HG03432 (cell line): ENCODE measurements around the gene RAP1B.

Source experiments
- ATAC-seq: cut with Tn5 transposase; IDR thresholded peaks from one replicate; pipeline ENCODE4 v1.9.1; 2021; ENCODE audit warnings: mild to moderate bottlenecking, moderate library complexity; ENCODE audit not compliant: unreplicated experiment

RAP1B gene

GRCh38 chr12:68611094-68611805, 551 bp downstream of the RAP1B start:
- peak; percentile 36 for ATAC-seq

DNA sequence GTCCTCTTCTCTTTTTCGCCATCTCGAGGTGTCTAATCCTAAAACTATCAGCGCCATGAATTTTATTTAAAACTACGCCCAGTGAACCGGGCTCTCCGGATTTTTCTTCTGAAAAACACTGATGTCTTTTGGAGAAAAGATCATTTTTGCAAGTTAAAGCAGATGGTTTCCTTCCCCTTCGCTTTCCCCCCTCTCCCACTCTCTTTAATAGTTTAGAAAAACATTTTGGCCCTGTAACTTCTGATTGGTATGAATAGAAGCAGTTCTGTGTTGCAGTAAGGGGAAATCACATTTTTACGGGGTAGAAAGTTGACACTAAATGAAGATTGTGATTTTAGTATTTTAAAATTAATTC, 1.1 kb downstream of the RAP1B start:
- ATAC-seq: no peak

- no peak for ATAC-seq
Measured at GRCh38 chr12:68612202-68612601, 1.5 kb downstream of the RAP1B start.

DNA sequence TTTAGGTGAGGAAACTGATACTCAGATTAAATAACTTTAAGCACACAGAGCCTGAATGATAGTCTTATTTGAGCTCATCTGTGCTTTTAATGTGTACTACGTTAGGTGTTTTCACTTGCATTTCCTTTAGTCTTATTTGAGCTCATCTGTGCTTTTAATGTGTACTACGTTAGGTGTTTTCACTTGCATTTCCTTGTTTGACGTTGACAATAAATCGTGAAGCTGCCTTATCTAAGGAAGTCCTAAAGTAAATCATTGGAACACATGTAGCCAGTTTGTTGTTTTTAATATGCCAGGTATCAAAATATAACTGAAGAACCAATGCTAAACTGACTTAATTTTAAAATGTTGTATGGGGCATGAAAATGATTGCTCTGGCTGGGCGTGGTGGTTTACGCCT, 2.0 kb downstream of the RAP1B start:
- ATAC-seq: no peak

- no peak for ATAC-seq
Measured at GRCh38 chr12:68613209-68613904, 2.7 kb downstream of the RAP1B start.

- ATAC-seq: no peak
Measured at GRCh38 chr12:68614105-68614679, 3.5 kb downstream of the RAP1B start.

DNA sequence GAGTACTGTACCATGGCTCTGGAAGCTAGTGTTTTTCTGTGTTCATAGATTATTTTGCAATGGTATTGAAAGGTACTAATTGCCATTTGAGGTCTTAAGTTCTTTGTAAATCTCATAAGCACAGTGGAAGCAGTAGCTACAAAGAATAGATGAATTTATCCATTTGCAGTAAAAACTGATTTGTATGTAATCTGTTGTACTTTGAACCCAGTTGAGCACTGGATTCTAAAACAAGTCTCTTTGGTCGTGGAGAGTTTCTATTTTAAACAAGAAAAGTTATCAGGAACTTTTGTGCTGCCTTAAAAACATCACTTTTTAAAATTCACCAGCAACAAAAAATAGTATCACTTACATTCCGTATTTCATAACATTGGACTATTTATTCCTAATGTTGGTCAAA, 4.1 kb downstream of the RAP1B start:
- no peak for ATAC-seq

DNA sequence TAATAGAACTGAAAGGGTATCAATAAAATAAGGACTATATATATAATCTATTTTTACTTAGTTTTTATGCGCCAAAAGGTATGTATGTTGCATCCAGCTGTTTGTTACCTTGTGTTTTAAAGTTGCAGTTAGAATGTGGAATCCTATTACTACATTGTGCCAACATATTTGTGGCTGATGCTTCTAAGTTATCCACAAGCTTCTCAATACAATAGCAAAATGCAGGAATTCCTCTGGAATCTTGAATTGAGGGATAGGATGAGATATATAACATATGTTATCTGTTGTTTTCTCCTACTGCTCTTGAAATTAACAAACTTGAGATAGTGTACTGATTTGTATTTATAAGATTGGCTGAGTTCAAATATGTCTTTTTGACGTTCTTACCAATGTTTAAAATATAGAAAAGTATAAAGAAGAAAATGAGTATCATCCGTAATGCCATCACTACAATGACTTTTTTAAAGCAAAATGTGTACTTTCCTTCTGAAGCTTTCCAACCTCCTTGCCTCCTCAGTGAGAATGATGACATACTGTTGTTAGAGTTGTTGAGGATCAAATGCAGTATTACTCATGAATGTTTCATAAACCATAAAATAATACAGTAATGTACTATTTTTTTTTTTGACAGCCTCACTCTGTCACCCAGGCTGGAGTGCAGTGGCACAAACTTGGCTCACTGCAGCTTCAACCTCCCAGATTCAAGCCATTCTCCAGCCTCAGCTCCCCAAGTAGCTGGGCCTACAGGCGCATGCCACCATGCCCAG, 6.6 kb downstream of the RAP1B start:
- no peak for ATAC-seq

DNA sequence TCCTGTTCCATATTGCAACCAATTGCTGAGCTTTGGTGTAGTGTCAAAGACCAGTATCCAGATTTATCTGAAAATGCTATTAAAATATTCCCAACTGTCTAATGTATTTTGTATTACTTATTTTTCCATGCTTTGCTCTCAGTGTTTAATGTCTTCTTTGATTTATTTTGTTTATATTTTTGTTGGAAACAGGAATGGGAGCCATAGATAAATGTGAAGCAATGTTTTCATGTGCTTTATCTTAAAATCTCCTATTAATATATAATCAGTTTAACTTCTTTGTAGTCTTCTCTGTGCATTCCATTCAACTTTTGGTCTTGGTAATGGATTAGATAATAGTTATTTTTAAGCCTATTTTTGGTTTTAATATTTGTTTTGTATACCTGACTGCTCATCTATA, 8.8 kb downstream of the RAP1B start:
- ATAC-seq: no peak

DNA sequence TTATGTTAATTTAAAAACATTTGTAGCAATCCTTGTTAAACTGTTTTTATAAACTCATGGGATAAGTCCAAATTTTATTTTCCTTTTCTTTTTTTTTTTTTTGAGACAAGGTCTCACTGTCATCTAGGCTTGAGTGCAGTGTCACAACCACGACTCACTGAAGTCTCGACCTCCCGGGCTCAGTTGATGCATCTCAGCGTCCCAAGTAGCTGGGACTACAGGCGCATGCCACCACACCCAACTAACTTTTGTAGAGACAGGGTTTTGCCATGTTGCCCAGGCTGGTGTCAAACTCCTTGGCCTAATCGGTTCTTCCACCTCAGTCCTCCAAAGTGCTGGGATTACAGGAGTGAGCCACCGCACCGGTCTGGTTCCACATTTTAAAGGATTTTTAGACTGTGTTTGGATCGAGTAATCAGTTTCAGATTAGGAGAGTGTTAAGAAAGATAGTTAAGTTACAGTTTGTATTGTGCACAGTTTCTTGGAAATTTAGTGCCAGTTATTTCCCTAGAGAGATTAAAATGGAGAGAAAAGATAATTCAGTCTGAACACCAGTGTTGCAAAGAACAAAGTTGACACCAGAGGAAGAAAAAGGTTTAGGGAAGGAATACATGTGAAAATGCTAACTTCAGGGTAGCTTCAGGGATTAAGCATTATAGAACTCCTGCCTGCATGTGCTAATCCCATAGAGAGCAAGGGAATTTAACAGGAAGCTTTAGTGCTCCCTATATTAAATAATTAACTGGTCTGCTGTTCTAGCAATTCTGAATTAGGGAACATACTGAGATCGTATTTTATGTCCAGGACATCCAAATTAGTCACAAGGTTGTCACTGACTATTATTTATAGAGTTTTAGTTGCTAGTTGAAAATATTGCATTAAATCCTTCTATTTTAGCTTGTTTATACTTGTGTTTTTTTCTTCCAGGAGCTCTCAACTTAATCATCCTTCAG, 10.1 kb downstream of the RAP1B start:
- no peak for ATAC-seq

- peak; percentile 25 for ATAC-seq
Measured at GRCh38 chr12:68621472-68622081, 10.9 kb downstream of the RAP1B start.

DNA sequence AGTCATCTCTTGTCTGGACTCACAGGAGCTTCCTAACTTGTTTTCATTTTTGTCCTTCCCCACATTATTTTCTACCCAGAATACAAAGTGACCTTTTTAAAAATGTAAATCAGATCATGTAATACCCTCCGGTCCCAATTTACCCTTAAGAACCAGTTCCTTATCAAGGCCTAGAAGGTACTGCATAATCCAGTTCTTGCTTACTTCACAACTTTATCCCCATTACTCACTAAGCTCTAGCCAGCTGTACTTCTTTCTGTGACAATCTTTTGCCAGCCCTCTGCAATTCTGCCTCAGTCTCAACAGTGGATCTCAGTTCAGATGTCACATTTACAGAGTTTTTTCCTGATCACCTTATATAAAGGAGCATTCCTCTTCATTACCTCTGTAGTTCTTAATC, 11.6 kb downstream of the RAP1B start:
- ATAC-seq: peak; percentile 39

GRCh38 chr12:68623059-68623458, 12.4 kb downstream of the RAP1B start:
- no peak for ATAC-seq

DNA sequence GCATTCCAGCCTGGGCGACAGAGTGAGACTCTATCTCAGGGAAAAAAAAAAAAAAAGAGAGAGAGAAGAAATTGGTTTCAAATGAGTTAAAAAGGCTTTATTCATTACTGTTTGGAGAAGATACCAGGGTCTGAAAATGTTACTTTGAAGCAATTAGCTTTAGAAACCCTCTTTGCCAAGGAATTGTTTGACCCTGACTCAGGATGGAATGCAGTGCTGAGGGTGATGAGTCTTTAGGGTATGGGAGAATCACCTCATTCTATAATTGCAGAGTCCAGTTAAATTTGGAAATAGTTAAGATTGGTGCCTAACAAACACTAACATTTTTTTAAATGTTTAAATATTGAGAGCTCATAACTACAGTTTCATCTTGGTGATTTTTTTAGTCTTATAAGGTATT, 13.3 kb downstream of the RAP1B start:
- no peak for ATAC-seq

DNA sequence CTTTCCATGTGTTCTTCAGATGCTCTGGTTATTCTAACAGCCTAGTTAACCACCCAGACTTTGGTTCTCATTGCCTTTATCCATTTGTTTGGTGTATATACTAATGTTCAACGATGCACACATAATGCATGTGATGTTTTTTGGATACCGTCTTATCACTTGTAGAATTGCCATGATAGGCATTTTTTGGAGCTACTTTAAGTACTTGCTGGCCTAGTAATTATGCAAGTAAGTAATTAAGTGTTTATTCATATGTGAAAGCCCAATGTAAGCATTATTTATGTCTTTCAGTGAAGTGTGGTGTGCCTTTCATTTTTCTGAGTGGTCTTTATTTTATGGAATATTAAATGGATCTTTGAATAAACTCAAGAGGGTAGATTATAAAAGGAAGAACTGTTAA, 14.2 kb downstream of the RAP1B start:
- ATAC-seq: no peak

GRCh38 chr12:68627673-68628319, 17.1 kb downstream of the RAP1B start:
- no peak for ATAC-seq

DNA sequence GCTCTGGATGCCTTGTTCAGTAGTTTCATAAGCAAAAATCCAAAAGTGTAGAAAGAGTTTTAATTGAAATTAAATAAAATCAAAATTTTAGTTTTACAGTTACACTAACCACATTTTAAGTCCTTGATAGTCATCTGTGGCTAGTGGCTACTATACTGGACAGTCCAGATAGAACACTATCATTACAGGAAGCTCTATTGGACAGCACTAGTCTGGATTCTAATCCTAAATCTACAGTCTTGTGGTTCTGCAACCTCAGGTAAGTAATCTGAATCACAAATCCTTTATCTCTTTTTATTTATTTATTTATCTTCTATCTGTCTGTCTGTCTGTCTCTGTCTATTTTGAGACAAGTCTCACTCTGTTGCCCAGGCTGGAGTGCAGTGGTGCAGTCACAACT, 18.0 kb downstream of the RAP1B start:
- no peak for ATAC-seq

DNA sequence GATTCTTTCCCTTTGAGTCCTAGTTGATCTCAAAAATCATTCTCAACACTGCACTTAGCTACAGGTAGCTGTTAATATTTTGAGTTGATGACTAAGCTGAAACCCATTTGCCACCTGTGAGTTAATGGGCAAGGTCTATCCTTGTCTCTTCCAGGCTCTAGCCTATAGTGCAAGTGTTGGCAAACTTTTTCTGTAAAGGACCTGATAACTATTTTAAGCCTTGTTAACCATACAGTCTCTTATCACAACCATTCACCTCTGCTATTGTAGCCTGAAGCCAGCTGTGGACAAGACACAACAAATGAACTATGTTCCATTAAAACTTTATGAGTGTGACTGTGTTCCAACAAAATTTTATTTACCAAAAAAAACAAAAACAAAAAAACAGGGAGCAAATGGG, 19.4 kb downstream of the RAP1B start:
- ATAC-seq: no peak

DNA sequence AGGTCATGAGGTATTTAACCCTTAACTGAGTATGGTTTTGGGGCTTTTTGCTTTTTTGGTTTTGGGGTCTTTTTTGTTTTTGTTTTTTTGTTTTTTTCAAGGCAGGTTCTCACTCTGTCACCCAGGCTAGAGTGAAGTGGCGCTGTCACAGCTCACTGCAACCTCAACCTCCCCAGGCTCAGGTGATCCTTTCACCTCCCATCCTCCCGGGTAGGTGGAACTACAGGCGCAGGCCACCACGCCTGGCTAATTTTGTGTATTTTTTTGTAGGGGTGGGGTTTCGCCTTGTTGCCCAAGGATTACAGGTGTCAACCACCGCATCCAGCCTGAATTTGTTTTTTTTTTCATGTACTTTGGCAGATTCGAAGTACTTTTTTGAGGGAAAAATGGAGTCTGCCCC, 19.9 kb downstream of the RAP1B start:
- ATAC-seq: no peak

GRCh38 chr12:68631227-68631626, 20.5 kb downstream of the RAP1B start:
- ATAC-seq: no peak
